T-helper 17 cell (primary cell): ENCODE measurements around the gene CIT. TPM values are rescaled to one million over a fixed set of nuclear protein-coding genes. Genes with fewer than 3 reads are reported as not detected.

ENCODE experiments used
- ATAC-seq: fragments of 150-1000 bp; cut with Tn5 transposase; 2 replicates; pipeline ENCODE4 v1.10.0; 2021; ENCODE audit warnings: mild to moderate bottlenecking, moderate library complexity
- DNase-seq, 3 donors: peaks; one replicate each; pipeline versions ENCODE4 v3.0.0 to v3.0.0-alpha.2; 2020 to 2021
- H3K9me3 ChIP-seq: one replicate; pipeline ENCODE4 v1.7.0; 2013; ENCODE audit warnings: low read length, mild to moderate bottlenecking; ENCODE audit not compliant: control insufficient read depth, poor library complexity, severe bottlenecking
- H3K27ac Mint-ChIP-seq: one replicate; pipeline ENCODE4 v1.8.0; 2022; ENCODE audit warnings: mild to moderate bottlenecking, moderate library complexity, mixed read lengths
- H3K27me3 Mint-ChIP-seq: one replicate; pipeline ENCODE4 v1.8.0; 2022; ENCODE audit warnings: mixed read lengths
- H3K36me3 Mint-ChIP-seq: one replicate; pipeline ENCODE4 v1.8.0; 2022; ENCODE audit warnings: low read depth, mixed read lengths
- H3K4me1 Mint-ChIP-seq: one replicate; pipeline ENCODE4 v1.8.0; 2022; ENCODE audit warnings: mild to moderate bottlenecking, mixed read lengths
- H3K4me3 Mint-ChIP-seq: one replicate; pipeline ENCODE4 v1.8.0; 2022; ENCODE audit warnings: mild to moderate bottlenecking, moderate library complexity, mixed read lengths
- total RNA-seq, 4 donors: library from RNA in 2 of 4; stranded (reverse) in 2 of 4; gene quantifications; one replicate each; pipeline ENCODE4 v1.2.3 and lab custom pipeline; 2022 to 2026

Gene CIT
- total RNA-seq, 2 donors from 2014 or later: 1.6 to 2.5 TPM

DNA sequence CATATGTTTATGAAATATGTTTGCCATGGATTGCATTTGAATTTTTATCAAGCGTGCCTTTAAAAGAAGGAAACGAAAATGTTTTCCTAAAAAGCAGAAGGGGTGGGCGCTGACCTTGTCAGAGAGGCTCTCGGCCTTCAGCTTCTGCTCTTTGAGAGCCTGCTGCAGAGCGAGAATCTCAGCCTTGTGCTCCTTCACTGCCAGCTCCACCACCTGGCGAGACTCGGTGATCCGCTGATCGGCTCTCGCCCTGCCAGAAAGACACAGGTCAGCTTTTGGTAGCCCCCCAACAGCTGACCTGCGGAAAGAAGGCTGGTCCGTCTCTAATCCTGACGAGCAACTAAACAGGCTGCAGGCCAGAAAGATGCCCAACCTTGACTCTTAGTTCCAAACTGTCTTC, 146.7 kb downstream of the CIT start:
- Mint-ChIP-seq H3K36me3 (peaks cover 2% of the 10 kb centered on the region), H3K4me1 (peaks cover 2% of the 10 kb centered on the region), H3K27ac (no peak overlapping the region), H3K4me3 (no peak overlapping the region), H3K27me3 (no peaks in the 10 kb centered on the region)
- no peaks in the 10 kb centered on the region for H3K9me3 ChIP-seq
- no peak for ATAC-seq
- DNase-seq: no peak

DNA sequence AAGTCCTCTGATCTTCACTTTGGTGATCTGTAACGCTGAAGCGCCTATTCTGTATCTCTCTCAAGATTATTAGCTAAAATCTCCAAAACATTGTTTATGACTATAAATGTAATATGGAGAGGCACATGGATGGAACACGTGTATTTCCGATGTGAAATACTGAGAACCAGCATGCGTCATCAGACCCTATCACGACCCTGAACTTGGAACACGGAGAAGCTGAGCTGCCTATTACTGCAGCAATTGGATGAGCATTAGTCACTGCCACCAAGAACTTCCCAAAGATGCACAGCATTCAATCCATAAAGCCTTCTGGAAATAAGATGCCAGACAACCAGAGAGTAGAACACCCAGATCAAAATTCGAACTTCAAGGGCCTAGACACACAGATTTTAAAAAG, 147.2 kb downstream of the CIT start:
- ATAC-seq: no peak
- H3K27me3 Mint-ChIP-seq: no peaks in the 10 kb centered on the region

DNA sequence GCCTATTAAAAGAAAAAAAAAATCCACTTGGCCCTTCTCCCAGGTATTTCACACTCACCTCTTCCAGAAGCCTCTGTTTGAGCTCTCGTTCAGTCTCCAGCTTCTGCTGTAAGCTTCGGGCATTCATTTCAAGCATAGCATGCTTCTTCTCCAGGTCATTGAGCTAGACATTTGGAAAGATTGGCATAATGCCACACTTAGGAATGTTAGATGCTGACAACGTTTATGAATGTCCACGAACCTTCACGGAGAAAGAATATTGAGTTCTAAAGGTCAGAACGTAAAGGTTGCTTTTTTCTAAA, 148.7 kb downstream of the CIT start:
- peaks cover 2% of the 10 kb centered on the region for H3K4me1 Mint-ChIP-seq
- DNase-seq (no peak), ATAC-seq (no peak)
- H3K27ac Mint-ChIP-seq: no peak overlapping the region
- no peaks in the 10 kb centered on the region for H3K27me3 Mint-ChIP-seq
- H3K9me3 ChIP-seq: no peaks in the 10 kb centered on the region
- H3K36me3 Mint-ChIP-seq: no peaks in the 10 kb centered on the region
- H3K4me3 Mint-ChIP-seq: no peak overlapping the region

More for the DNA sequence above, 147.2 kb downstream of the CIT start:
- no peaks in the 10 kb centered on the region for H3K9me3 ChIP-seq
- Mint-ChIP-seq H3K4me1 (peaks cover 2% of the 10 kb centered on the region), H3K27ac (no peak overlapping the region), H3K4me3 (no peak overlapping the region), H3K36me3 (peaks cover 2% of the 10 kb centered on the region)
- no peak for DNase-seq

DNA sequence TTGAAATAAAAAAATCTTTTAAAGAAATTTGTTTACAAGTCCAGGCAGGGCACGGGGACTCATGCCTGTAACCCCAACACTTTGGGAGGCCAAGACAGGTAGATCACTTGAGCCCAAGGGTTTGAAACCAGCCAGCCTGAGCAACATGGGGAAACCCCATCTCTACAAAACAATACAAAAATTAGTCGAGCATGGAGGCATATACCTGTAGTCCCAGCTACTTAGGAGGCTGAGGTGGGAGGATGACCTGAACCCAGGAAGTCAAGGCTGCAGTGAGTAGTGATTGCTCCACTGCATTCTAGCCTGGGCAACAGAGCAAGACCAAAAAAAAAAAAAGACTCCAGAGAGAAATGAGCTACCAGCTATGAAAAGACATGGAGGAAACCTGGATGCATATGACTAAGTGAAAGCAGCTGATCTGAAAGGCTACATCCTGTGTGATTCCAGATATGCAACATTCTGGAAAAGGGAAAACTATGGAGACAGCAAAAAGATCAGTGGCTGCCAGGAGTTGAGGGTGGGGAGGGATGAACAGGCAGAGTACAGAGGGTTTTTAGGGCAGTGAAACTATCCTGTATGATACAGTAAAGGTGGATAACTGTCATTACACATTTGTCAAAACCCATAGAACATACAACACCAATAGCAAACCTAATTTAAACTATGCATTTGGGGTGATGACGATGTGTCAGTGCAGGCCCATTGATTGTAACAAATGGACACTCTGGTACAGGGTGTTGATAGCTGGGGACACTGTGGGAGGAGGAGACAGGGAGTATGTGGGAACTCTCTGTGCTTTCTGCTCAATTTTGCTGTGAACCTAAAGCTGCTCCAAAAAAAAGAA, 149.3 kb downstream of the CIT start:
- no peaks in the 10 kb centered on the region for H3K36me3 Mint-ChIP-seq
- no peaks in the 10 kb centered on the region for H3K27me3 Mint-ChIP-seq
- H3K4me1 Mint-ChIP-seq: peaks cover 2% of the 10 kb centered on the region
- H3K4me3 Mint-ChIP-seq: no peak overlapping the region
- H3K27ac Mint-ChIP-seq: no peak overlapping the region
- H3K9me3 ChIP-seq: no peaks in the 10 kb centered on the region
- no peak for ATAC-seq
- DNase-seq: no peak

DNA sequence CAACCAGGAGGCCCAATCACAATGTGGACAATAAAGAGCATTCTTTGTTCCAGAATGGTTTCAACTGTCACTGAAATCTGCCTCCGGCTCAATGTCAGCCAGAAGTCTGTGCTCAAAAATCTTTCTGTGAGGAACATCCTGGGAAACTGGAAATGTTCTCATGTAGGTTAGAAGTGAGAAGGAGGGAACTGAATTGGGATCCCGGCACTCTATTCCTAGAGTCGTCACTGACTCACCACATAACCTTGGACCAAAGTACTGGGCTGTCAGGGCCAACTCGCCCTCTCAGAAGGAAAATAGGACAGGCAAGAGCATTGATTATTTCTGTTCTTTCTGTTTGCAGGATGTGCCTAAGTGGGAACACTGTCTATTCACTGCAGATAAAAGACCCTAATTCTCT, 151.6 kb downstream of the CIT start:
- H3K27me3 Mint-ChIP-seq: no peaks in the 10 kb centered on the region
- no peak overlapping the region for H3K4me3 Mint-ChIP-seq
- H3K4me1 Mint-ChIP-seq: no peaks in the 10 kb centered on the region
- H3K36me3 Mint-ChIP-seq: no peaks in the 10 kb centered on the region
- ATAC-seq (no peak), DNase-seq (no peak)
- no peaks in the 10 kb centered on the region for H3K9me3 ChIP-seq
- H3K27ac Mint-ChIP-seq: no peak overlapping the region

DNA sequence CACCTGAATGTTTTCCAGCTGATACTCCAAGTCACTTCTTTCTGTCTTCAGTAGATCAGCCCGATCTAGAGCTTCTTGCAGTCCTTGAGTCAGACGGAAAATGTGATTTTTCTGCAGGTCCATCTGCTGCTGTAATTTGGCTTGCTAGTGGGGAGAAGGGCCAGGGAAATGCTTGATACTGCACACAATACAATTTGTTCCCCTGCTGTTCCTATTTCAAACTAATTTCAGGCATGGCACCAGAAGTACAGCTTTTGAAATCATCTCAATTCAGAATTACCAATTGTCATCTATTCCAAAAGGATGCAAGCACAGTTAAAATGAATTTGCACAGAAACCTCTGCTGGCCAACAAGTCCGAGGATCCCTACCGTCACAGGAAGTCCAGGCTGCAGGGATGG, 155.8 kb downstream of the CIT start:
- H3K4me3 Mint-ChIP-seq: no peak overlapping the region

DNA sequence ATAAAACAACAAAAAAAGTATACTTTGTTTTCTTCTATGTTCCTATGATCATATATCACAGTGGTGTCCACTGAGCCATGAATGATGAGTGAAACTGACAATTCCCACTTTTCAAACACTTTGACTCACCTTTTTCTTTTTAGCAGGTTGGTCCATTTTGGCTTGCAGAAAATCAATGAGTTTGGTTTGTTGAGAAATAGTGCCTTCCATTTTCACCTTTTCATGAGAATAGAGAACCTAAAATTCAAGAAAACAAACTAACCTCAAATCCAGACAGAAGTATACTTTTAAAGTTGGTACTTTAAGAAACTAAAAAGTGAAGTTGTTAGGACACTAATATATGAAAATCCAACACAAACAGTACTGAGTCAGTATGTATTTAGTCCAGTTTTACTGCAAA, 156.8 kb downstream of the CIT start:
- Mint-ChIP-seq H3K27me3 (no peaks in the 10 kb centered on the region), H3K4me1 (no peaks in the 10 kb centered on the region), H3K36me3 (no peaks in the 10 kb centered on the region), H3K4me3 (no peak overlapping the region), H3K27ac (no peak overlapping the region)
- H3K9me3 ChIP-seq: no peaks in the 10 kb centered on the region
- DNase-seq (no peak), ATAC-seq (no peak)

More for the DNA sequence above, 155.8 kb downstream of the CIT start:
- H3K4me1 Mint-ChIP-seq: no peaks in the 10 kb centered on the region
- no peak overlapping the region for H3K27ac Mint-ChIP-seq
- H3K36me3 Mint-ChIP-seq: no peaks in the 10 kb centered on the region
- H3K27me3 Mint-ChIP-seq: no peaks in the 10 kb centered on the region
- ATAC-seq: no peak
- DNase-seq: no peak
- H3K9me3 ChIP-seq: no peaks in the 10 kb centered on the region

DNA sequence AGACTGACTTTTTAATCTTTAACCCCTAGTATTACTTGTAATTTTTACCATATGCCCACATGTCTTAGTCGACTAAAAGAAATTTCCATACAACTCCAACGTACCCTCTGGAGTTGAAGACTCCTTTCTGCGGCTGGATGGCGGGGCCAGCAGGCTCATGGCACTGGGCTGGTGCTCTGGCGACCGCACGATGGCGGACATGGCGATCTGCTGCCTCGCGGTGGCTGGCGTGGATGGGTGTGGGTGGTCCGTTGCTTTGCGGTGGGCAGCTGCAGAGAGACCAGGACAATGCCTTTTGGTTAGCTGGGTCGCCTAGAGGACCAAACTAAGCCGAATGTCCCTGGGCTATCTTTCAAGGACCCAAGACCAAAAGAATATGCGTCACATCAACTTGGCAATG, 159.0 kb downstream of the CIT start:
- ATAC-seq (no peak), DNase-seq (no peak)
- Mint-ChIP-seq H3K36me3 (no peaks in the 10 kb centered on the region), H3K27ac (no peak overlapping the region), H3K4me1 (no peaks in the 10 kb centered on the region), H3K4me3 (no peak overlapping the region), H3K27me3 (no peaks in the 10 kb centered on the region)
- H3K9me3 ChIP-seq: no peaks in the 10 kb centered on the region

DNA sequence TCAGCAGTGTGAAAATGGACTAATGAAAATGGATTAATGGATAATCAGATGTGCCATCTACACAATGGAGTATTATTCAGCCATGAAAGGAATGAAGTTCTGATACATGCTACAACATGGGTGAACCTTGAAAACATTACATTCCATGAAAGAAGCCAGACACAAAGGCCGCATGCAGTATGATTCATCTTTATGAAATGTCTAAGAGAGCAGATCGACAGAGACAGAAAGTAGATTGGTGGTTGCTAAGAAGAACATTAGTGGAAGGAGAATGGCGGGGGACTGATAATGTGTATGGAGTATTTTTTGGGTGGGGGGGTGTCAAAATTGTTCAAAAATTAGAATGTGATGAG, 161.9 kb downstream of the CIT start:
- DNase-seq: no peak
- no peak for ATAC-seq
- H3K4me1 Mint-ChIP-seq: no peaks in the 10 kb centered on the region
- no peak overlapping the region for H3K27ac Mint-ChIP-seq
- no peaks in the 10 kb centered on the region for H3K27me3 Mint-ChIP-seq
- no peak overlapping the region for H3K4me3 Mint-ChIP-seq
- H3K9me3 ChIP-seq: no peaks in the 10 kb centered on the region
- H3K36me3 Mint-ChIP-seq: peaks cover 4% of the 10 kb centered on the region

DNA sequence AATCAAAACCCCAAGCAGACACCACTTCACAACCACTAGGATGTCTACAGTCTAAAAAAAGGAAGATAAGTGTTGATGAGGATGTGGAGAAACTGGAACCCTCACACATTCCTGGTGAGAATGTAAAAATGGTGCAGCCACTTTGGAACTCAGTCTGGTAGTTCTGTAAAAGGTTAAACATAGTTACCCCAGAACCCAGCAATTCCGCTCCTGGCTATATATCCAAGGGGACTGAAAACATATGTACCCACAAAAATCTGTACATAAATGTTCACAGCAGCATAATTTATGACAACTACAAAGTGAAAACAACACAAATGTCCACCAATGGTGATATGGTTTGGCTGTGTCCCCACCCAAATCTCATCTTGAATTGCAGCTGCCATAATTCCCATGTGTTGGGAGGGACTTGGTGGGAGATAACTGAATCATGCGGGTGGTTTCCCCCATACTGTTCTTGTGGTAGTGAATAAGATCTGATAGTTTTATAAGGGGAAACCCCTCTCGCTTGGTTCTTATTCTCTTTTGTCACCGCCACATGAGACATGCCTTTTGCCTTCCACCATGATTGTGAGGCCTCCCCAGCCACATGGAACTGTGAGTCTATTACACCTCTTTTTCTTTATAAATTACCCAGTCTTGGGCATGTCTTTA, 162.4 kb downstream of the CIT start:
- no peak overlapping the region for H3K27ac Mint-ChIP-seq
- H3K27me3 Mint-ChIP-seq: no peaks in the 10 kb centered on the region
- H3K4me3 Mint-ChIP-seq: no peak overlapping the region
- H3K36me3 Mint-ChIP-seq: peaks cover 4% of the 10 kb centered on the region
- H3K4me1 Mint-ChIP-seq: no peaks in the 10 kb centered on the region
- DNase-seq (no peak), ATAC-seq (no peak)
- no peaks in the 10 kb centered on the region for H3K9me3 ChIP-seq

DNA sequence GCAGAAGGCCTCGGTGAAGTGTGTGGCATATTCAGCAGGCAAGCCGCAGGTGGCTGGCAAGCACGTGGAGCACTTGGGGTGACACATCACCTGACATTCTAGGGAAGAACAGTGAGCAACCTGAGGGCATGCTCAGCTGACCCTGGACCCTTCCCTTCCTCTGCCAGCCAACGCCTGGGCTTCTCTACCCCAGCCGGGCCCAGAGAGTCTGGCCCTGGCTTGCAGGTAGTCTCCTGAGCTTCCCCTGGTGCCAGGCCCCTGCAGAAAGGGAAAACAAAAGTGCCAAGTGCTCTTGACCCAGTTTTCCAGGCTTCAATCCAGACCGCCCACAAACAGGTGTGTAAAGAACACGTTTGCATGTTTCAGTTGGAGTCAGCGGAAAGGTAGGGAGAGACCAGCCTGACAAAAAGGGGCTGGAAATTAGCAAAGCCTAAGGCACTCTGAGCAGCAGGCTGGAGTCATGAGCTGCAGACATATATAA, 163.5 kb downstream of the CIT start:
- DNase-seq (no peak), ATAC-seq (no peak)
- Mint-ChIP-seq H3K36me3 (peaks cover 4% of the 10 kb centered on the region), H3K4me3 (no peak overlapping the region), H3K27me3 (no peaks in the 10 kb centered on the region), H3K4me1 (no peaks in the 10 kb centered on the region), H3K27ac (no peak overlapping the region)
- no peaks in the 10 kb centered on the region for H3K9me3 ChIP-seq

DNA sequence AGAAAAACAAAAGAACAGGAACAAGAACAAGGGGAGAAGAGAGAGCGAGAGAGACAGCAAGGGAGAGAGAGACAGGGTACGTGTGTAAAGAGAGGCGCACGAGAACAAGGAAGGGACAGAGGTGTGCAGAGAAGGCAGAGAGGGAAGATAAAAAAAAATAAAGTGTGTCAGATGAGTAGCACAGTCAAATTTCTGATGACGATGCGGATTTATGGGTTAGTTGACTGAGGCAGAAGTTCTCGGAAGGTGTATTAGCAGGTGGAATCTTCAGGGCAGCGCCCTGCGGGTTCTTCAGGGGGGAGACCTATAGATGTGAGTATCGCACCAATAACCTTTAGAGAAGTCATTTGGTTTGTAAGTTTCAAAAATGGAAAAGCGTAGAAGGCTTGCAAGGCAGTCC, 164.4 kb downstream of the CIT start:
- ATAC-seq (no peak), DNase-seq (no peak)
- H3K9me3 ChIP-seq: no peaks in the 10 kb centered on the region
- Mint-ChIP-seq H3K27me3 (no peaks in the 10 kb centered on the region), H3K4me1 (no peaks in the 10 kb centered on the region), H3K4me3 (no peak overlapping the region), H3K36me3 (peaks cover 4% of the 10 kb centered on the region), H3K27ac (no peak overlapping the region)

DNA sequence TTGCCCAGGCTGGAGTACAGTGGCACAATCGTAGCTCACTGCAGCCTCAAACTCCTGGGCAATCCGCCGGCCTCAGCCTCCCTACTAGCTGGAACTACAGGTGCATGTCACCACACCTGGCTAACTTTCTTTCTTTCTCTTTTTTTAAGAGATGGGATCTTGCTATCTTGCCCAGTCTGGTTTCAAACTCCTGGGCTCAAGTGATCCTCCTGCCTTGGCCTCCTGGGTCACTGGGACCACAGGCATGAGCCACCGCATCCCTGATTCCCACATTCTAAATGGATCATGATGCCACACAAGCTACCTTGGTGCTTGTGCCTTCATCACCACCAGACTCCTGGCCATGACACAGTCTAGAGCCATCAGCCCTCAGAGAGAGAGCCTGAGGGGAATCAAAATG, 165.4 kb downstream of the CIT start:
- Mint-ChIP-seq H3K4me3 (no peak overlapping the region), H3K4me1 (no peaks in the 10 kb centered on the region), H3K27me3 (no peaks in the 10 kb centered on the region), H3K27ac (no peak overlapping the region), H3K36me3 (peaks cover 4% of the 10 kb centered on the region)
- no peak for ATAC-seq
- no peaks in the 10 kb centered on the region for H3K9me3 ChIP-seq
- DNase-seq: no peak

DNA sequence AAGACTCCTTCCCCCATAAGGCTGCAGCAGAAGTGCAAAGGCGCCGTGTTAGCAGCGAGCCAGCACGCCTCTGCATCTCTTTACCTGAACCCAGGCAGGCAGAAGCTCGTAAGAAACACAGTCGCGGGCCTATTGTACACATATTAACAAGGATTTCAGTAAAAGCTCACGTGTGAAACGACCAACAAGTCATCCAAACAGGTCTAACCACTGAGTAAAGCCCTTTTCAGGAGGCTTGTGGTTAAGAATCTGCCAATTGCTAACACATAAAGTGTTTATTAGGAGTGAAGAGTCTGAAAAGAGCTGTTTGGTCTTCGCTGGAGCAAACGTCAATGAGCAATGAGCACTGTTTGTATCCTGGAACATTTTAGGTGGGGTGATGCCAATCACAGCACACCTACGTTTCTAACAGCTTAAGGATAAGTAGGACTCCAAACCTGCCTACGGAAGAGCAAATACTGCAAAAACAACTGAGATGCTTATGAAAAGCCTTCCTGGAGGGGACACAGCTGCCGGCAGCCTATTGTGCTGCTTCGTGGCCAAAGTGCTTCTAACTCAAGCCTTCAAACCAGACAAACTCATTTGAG, 166.1 kb downstream of the CIT start:
- H3K9me3 ChIP-seq: no peaks in the 10 kb centered on the region
- H3K4me3 Mint-ChIP-seq: no peak overlapping the region
- H3K4me1 Mint-ChIP-seq: no peaks in the 10 kb centered on the region
- H3K27me3 Mint-ChIP-seq: no peaks in the 10 kb centered on the region
- H3K36me3 Mint-ChIP-seq: peaks cover 4% of the 10 kb centered on the region
- DNase-seq: no peak
- H3K27ac Mint-ChIP-seq: no peak overlapping the region
- no peak for ATAC-seq
